Osteoblast (primary cell): ENCODE measurements around the gene SCAMP2. TPM values are rescaled to one million over a fixed set of nuclear protein-coding genes. Genes with fewer than 3 reads are reported as not detected.

Experiments used
- DNase-seq: peaks from one replicate; pipeline ENCODE4 v3.0.0; 2011; ENCODE audit warnings: low spot score, mixed read lengths; ENCODE audit not compliant: insufficient read length; ENCODE audit errors: missing footprints
- H2AFZ ChIP-seq: 2 replicates; pipeline ENCODE4 v1.6.0; 2011; ENCODE audit warnings: mild to moderate bottlenecking, low read length
- H3K27ac ChIP-seq: 2 replicates; pipeline ENCODE4 v1.5.1; 2011; ENCODE audit warnings: mild to moderate bottlenecking, low read depth, low read length, moderate library complexity
- H3K27me3 ChIP-seq: 2 replicates; pipeline ENCODE4 v1.6.0; 2012; ENCODE audit warnings: mild to moderate bottlenecking, control low read depth, inconsistent platforms, low read length, moderate library complexity; ENCODE audit not compliant: insufficient read depth
- H3K36me3 ChIP-seq: 2 replicates; pipeline ENCODE4 v1.5.1; 2011; ENCODE audit warnings: mild to moderate bottlenecking, low read length, control low read depth, moderate library complexity; ENCODE audit not compliant: insufficient read depth
- H3K4me1 ChIP-seq: 2 replicates; pipeline ENCODE4 v1.5.1; 2011; ENCODE audit warnings: mild to moderate bottlenecking, low read length, control low read depth, moderate library complexity; ENCODE audit not compliant: insufficient read depth
- H3K4me2 ChIP-seq: 2 replicates; pipeline ENCODE4 v1.6.0; 2011; ENCODE audit warnings: mild to moderate bottlenecking, low read length; ENCODE audit not compliant: insufficient read depth
- H3K4me3 ChIP-seq: fragments of 200-600 bp; sonication (generic); 3 replicates; pipeline ENCODE4 v1.5.1; 2012; ENCODE audit warnings: mild to moderate bottlenecking, low read length, inconsistent platforms; ENCODE audit not compliant: insufficient read depth
- H3K79me2 ChIP-seq: 2 replicates; pipeline ENCODE4 v1.6.0; 2012; ENCODE audit warnings: mild to moderate bottlenecking, low read length, control low read depth, inconsistent platforms; ENCODE audit not compliant: insufficient read depth
- H3K9me3 ChIP-seq: 2 replicates; pipeline ENCODE4 v1.5.1; 2011; ENCODE audit warnings: low read depth, low read length, control low read depth
- H4K20me1 ChIP-seq: 2 replicates; pipeline ENCODE4 v1.6.0; 2012; ENCODE audit warnings: mild to moderate bottlenecking, low read length, control low read depth; ENCODE audit not compliant: insufficient read depth
- total RNA-seq: library from RNA; depleted of rRNA; stranded (reverse); fragments of >200 nt; gene quantifications from 2 replicates; pipeline ENCODE4 v1.2.3, GENCODE V29; 2012
- TF ChIP-seq, protein P1 (sequence below): IDR thresholded peaks from 2 replicates; pipeline ENCODE4 v1.5.1; 2011; ENCODE audit warnings: mild to moderate bottlenecking, low read depth, low read length, moderate library complexity; ENCODE audit errors: extremely low read depth

SCAMP2 gene
- total RNA-seq, 1 donor, result 23.9 TPM

- Histone ChIP-seq H3K4me2 (no peak overlapping the region), H2AFZ (no peak overlapping the region), H4K20me1 (no peaks in the 10 kb centered on the region), H3K4me3 (no peak overlapping the region), H3K79me2 (no peaks in the 10 kb centered on the region), H3K36me3 (no peaks in the 10 kb centered on the region), H3K9me3 (no peaks in the 10 kb centered on the region), H3K4me1 (no peaks in the 10 kb centered on the region), H3K27ac (no peak overlapping the region), H3K27me3 (peaks cover 29% of the 10 kb centered on the region)
- DNase-seq, result no peak
- TF ChIP-seq, protein P1, sequence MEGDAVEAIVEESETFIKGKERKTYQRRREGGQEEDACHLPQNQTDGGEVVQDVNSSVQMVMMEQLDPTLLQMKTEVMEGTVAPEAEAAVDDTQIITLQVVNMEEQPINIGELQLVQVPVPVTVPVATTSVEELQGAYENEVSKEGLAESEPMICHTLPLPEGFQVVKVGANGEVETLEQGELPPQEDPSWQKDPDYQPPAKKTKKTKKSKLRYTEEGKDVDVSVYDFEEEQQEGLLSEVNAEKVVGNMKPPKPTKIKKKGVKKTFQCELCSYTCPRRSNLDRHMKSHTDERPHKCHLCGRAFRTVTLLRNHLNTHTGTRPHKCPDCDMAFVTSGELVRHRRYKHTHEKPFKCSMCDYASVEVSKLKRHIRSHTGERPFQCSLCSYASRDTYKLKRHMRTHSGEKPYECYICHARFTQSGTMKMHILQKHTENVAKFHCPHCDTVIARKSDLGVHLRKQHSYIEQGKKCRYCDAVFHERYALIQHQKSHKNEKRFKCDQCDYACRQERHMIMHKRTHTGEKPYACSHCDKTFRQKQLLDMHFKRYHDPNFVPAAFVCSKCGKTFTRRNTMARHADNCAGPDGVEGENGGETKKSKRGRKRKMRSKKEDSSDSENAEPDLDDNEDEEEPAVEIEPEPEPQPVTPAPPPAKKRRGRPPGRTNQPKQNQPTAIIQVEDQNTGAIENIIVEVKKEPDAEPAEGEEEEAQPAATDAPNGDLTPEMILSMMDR, result no peak
These were observed 49.8 kb downstream of the SCAMP2 start for GRCh38 chr15:74823324-74823723.

DNA sequence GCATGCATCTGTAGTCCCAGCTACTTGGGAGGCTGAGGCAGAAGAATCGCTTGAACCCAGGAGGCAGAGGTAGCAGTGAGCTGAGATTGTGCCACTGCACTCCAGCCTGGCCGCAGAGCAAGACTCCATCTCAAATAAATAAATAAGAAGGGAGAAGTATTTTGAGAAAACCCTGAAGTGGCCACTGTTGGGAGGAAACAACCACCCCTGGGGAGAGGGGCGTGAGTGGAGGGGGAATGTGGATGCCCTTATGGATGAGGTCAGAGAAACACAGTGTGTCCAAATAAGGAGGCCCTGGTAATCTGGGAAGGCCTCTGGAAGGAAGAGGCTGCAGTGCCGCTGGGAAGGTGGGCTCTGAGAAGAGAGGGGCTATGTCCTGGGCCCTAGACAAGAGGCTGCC, 50.9 kb downstream of the SCAMP2 start:
- H2AFZ ChIP-seq, result no peak overlapping the region

GRCh38 chr15:74821790-74822158, 51.4 kb downstream of the SCAMP2 start:
- H3K36me3 ChIP-seq, result no peaks in the 10 kb centered on the region
- H2AFZ ChIP-seq, result no peak overlapping the region
- TF ChIP-seq, protein P1, result no peak
- H3K4me3 ChIP-seq, result no peak overlapping the region
- no peak overlapping the region for H3K27ac ChIP-seq
- peaks cover 14% of the 10 kb centered on the region for H3K27me3 ChIP-seq
- H3K4me2 ChIP-seq, result no peak overlapping the region
- no peaks in the 10 kb centered on the region for H3K9me3 ChIP-seq
- no peaks in the 10 kb centered on the region for H3K79me2 ChIP-seq
- no peaks in the 10 kb centered on the region for H4K20me1 ChIP-seq
- no peak for DNase-seq
- no peaks in the 10 kb centered on the region for H3K4me1 ChIP-seq

More for the DNA sequence above, 50.9 kb downstream of the SCAMP2 start:
- no peak overlapping the region for H3K27ac ChIP-seq
- no peaks in the 10 kb centered on the region for H3K36me3 ChIP-seq
- H3K27me3 ChIP-seq, result peaks cover 18% of the 10 kb centered on the region
- no peak for DNase-seq
- H3K9me3 ChIP-seq, result no peaks in the 10 kb centered on the region
- H3K4me2 ChIP-seq, result no peak overlapping the region
- H4K20me1 ChIP-seq, result no peaks in the 10 kb centered on the region
- TF ChIP-seq, protein P1, result no peak
- no peaks in the 10 kb centered on the region for H3K4me1 ChIP-seq
- H3K79me2 ChIP-seq, result no peaks in the 10 kb centered on the region
- no peak overlapping the region for H3K4me3 ChIP-seq

GRCh38 chr15:74821091-74821789, 51.9 kb downstream of the SCAMP2 start:
- no peak overlapping the region for H3K27ac ChIP-seq
- no peak overlapping the region for H3K4me2 ChIP-seq
- H2AFZ ChIP-seq, result no peak overlapping the region
- H3K4me3 ChIP-seq, result no peak overlapping the region
- no peaks in the 10 kb centered on the region for H3K9me3 ChIP-seq
- TF ChIP-seq, protein P1, result no peak
- H3K79me2 ChIP-seq, result no peaks in the 10 kb centered on the region
- H3K4me1 ChIP-seq, result no peaks in the 10 kb centered on the region
- no peaks in the 10 kb centered on the region for H3K36me3 ChIP-seq
- H4K20me1 ChIP-seq, result no peaks in the 10 kb centered on the region
- no peak for DNase-seq
- H3K27me3 ChIP-seq, result peaks cover 11% of the 10 kb centered on the region
